Retinal pigment epithelial cell (primary cell): ENCODE data around the gene DAPK1.

Source experiments
- DNase-seq: peaks from one replicate; pipeline ENCODE4 v3.0.0-alpha.2; 2010; ENCODE audit warnings: low read depth
- H3K4me3 ChIP-seq: 2 replicates; pipeline ENCODE4 v1.5.1; 2011; ENCODE audit warnings: mild to moderate bottlenecking, low read length, control low read depth, moderate library complexity
- TF ChIP-seq, protein P1 (sequence below): conservative IDR thresholded peaks from 2 replicates; pipeline ENCODE4 v1.5.1; 2011; ENCODE audit warnings: low read depth, low read length, control low read depth, inconsistent platforms

Gene DAPK1

DNA sequence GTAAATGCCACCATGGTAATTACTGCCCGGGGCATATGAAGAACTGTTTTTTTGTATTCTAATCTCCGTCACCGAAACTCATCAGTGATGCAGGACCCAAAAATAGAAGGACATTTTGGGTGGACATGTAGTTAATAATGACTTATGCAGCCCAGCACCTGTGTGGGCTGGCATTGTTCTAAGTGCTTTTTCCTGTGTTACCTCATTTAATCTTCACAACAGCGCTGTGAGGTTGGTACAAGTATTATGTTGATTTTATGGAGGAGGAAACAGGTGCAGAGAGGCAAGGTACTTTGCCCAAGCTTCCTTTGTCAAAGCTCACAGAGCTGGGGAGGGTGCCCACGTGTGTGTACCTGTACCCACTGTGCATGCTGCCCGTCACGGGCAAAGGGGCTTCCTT, 58.4 kb downstream of the DAPK1 start:
- TF ChIP-seq, protein P1, sequence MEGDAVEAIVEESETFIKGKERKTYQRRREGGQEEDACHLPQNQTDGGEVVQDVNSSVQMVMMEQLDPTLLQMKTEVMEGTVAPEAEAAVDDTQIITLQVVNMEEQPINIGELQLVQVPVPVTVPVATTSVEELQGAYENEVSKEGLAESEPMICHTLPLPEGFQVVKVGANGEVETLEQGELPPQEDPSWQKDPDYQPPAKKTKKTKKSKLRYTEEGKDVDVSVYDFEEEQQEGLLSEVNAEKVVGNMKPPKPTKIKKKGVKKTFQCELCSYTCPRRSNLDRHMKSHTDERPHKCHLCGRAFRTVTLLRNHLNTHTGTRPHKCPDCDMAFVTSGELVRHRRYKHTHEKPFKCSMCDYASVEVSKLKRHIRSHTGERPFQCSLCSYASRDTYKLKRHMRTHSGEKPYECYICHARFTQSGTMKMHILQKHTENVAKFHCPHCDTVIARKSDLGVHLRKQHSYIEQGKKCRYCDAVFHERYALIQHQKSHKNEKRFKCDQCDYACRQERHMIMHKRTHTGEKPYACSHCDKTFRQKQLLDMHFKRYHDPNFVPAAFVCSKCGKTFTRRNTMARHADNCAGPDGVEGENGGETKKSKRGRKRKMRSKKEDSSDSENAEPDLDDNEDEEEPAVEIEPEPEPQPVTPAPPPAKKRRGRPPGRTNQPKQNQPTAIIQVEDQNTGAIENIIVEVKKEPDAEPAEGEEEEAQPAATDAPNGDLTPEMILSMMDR = no peak
- DNase-seq = no peak

DNA sequence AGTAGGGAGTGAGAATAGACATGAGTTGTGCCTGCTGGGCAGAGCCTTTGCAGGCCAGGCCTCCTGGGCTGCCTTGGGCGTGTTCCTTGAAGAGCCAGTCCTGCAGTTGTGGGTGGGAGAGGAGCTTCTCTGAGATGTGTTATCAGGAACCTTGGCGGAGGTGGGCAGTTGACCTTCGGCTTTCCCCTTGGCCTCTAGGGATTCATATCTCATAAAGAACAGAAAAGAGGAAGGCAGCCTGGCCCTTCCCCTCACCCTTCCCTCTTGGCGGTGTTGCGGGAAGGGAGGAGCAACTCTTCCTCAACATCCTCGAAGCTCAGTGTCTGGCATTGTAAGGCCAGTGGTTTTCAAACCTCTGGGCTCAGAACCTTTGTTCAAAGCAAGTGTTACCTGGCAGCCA, 59.2 kb downstream of the DAPK1 start:
- no peak for DNase-seq
- H3K4me3 ChIP-seq = no peak overlapping the region
- TF ChIP-seq, protein P1 = no peak

More for the DNA sequence above, 58.4 kb downstream of the DAPK1 start:
- no peak overlapping the region for H3K4me3 ChIP-seq

DNA sequence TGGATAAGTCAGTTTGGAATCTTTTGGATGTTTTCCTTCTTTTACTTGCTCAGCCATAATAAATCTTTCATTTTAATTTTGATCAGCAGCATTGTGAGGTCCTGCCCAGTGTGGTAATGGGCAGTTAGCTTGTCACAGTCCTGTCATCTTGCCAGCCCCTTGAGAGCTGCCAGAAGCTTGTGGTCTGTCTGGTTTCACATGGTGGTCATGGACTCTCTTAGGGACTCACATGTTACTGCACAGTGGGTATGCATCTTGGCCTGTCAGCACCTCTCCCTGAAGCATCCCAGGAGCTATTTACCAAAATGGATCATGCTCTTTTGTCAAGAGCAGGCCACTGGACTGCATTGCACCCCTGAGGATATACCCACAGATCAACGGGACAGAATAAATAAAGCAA, 60.3 kb downstream of the DAPK1 start:
- no peak for DNase-seq
- H3K4me3 ChIP-seq = no peak overlapping the region
- TF ChIP-seq, protein P1 = no peak

DNA sequence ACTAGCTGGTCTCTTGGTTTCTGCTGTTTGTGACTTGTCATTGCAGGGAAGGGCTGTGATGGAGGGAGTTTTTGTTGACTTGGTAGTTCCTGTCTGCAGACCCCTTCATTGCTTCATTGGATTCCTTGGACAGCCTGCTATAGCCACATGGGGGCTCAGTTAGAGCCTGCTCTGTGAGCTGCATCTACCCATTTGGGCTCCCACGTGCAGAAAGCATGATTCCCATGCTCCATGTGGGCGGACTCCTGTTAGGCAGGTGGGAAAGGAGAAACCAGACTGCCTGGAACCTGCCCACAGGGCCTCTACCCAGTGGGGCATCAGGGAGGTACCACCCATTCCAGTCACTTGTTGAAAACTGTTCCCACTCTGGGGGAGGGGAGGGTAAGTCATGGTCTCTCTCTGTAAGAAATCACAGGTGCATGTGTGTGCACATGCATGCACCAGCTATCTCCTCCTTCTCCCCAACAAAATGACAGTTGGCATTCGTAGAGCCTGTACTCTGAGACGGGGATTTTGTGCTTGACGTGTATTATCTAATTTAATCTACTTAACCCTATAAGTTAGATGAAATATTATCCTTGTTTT, 61.0 kb downstream of the DAPK1 start:
- no peak overlapping the region for H3K4me3 ChIP-seq
- no peak for DNase-seq
- TF ChIP-seq, protein P1 = no peak

DNA sequence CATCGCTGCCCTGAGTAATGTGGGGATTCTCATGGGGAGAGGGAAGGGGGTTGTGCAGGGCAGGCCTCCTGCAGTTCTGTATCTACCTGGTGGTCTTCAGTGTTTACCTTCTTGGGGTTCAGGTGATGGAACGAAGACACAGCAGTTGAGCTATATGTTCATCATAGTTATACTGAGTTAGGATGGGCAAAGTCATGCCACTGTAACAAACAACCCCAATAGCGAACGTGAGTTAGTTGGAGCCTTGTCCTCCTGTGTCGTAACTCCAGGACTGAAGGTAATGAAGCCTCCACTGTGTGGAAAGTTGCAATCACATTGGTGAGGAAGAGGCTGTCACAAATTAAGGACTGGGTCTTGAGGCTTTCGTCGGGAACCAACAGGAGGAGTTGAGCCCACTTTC, 64.4 kb downstream of the DAPK1 start:
- H3K4me3 ChIP-seq = no peak overlapping the region
- TF ChIP-seq, protein P1 = no peak

DNA sequence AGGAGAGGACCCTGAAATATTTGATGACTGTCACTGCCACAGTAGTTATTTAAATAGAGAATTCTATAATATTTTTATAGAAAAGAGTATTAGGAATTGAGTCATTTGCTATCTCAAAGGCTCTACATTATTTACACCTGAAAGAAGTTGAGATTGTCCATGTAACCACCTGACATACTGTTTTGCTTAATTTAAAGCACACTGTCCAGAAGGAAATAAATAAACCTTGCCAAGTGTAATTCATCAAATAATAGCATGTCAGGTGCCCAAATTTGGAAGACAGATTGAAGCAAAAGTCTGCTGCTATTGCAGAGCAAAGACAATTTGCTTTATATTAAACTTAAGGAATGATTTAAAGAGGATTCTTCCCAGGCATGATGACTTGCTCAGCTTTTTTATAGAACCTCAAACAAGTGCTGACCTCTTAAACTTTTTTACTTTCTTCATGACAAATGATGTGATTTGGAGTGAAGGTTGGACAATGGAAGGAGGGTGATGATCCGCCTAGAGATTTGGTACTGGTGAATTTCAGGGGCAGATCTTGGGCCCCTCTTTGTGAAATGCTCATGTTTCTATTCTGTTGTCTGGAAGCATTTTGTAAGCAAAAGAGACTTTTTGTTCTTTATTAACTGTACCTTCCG, 65.0 kb downstream of the DAPK1 start:
- DNase-seq = no peak
- TF ChIP-seq, protein P1 = no peak
- no peak overlapping the region for H3K4me3 ChIP-seq

More for the DNA sequence above, 64.4 kb downstream of the DAPK1 start:
- DNase-seq = no peak

DNA sequence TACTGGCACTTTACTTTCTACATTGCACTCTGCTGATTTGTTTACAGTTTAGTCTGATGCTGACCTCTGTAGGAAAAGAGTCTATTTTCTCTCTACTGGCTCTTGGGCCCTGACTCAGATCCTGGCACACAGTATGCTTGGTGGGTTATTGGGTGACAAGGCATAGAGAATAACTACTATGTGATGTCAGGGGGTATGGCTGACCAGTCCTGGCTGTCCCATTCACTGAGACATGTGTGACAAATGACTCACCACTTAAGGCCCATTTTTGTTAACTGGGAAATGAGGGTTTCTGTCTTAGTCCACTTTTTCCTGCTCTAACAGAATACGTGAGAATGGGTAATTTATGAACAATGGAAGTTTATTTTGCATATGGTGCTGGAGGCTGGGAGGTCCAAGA, 66.4 kb downstream of the DAPK1 start:
- no peak for DNase-seq
- TF ChIP-seq, protein P1 = no peak
- no peak overlapping the region for H3K4me3 ChIP-seq
